HG02623 (cell line): ENCODE measurements around the gene MBOAT7.

ENCODE experiments used
- ATAC-seq: cut with Tn5 transposase; IDR thresholded peaks from one replicate; pipeline ENCODE4 v1.9.1; 2021; ENCODE audit warnings: moderate library complexity; ENCODE audit not compliant: unreplicated experiment

The MBOAT7 gene

DNA sequence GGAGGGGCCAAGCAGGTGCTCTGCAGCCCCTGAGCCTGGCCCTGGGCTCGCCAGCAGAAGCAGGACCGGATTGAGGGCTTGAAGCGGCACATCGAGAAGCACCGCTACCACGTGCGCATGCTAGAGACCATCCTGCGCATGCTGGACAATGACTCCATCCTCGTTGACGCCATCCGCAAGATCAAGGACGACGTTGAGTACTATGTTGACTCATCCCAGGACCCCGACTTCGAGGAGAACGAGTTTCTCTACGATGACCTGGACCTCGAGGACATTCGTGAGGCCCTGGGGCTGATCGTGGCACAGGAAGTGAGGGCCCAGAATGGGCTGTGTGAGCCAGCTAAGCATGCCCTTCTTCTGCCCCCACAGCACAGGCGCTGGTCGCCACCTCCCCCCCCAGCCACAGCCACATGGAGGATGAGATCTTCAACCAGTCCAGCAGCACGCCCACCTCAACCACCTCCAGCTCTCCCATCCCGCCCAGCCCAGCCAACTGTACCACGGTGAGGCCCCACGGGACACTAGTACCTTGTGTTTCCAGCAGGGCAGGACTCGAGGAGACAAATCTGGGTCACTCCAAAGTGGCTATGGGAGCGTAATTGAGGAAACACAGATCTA lies 43.7 kb downstream of the MBOAT7 start:
- no peak for ATAC-seq

DNA sequence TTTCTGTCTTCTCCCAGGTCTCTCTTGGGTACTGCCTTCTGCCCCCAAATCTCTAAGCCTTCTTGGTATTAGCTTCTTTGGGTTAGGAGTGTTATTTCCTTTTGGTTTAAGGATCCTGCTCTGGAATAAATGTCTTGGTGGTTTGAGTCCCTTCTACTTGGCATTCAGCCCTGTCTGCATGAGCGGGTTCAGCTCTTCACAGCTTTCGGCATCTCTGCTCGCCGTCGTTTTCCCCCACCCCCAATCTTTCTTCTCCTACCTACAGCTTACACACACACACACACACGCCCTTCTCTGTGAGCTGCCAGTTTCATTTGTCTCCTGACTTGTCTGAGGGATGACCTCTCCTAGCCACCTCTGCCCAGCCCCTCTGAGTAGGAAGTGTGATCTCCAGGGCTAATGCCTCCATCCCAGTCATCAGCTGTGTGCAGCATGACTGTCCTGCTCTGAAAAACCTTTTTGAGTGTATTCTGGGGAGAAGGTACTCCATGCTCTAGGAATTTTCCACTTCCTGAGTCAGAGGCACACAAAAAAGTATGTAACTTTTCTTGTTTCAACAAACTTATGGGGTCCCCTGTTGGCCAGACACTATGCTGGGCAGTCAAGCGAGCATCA lies 47.1 kb downstream of the MBOAT7 start:
- ATAC-seq: no peak

DNA sequence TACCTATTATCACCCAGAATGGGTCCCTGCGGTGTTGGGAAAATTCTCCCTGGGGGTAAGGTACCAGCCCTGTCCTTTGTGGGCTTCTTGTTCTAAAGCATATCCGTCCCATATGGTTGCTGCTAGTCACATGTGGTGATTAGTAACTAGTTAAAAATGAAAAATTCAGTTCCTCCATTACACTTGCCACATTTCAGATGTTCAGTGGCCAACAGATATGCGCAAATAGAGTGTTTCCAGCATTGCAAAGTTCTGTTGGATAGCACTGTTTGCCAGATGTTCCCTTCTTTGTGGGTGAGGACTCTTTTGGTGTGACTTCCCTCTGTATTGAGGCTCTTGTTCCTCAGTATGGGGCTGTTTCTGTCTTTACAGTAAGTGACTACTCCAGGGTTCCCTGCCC lies 48.0 kb downstream of the MBOAT7 start:
- no peak for ATAC-seq

DNA sequence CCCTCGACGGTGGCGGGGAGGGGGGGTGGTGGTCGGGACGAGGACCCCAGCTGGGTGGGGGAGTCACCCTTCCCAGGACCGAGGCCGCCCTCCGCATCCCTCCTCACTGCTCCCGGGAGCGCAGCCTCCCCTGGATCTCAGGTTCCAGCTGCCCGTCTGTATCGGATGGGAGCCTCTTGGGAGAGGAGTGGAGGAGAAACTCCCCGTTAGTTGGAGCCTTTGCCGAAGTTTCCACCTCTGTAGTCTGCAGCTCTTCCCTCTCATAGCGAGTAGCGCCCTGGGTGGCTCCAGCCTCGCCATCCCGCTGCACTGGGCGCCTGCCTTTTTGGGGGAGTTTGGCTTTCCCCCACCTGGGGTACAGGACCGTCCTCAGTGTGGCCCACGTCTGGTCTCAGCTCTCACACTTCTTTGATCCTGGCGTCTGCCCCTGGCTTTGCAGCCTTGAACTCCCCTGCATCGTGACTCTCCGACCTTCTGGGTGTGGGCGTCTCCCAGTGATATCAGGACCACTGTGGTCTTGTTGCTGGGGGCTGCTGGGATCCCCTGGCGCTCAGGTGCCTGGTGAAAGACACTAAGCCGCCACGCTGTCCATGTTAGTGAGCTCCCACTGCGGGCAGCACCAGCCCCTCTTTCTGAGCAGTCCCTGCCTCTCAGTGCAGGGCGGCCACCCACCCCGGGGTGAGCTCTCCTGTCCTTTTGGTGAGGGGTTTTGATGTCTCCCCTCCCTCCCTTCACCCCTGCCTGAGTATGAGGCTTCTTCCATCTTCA lies 50.7 kb downstream of the MBOAT7 start:
- no peak for ATAC-seq

DNA sequence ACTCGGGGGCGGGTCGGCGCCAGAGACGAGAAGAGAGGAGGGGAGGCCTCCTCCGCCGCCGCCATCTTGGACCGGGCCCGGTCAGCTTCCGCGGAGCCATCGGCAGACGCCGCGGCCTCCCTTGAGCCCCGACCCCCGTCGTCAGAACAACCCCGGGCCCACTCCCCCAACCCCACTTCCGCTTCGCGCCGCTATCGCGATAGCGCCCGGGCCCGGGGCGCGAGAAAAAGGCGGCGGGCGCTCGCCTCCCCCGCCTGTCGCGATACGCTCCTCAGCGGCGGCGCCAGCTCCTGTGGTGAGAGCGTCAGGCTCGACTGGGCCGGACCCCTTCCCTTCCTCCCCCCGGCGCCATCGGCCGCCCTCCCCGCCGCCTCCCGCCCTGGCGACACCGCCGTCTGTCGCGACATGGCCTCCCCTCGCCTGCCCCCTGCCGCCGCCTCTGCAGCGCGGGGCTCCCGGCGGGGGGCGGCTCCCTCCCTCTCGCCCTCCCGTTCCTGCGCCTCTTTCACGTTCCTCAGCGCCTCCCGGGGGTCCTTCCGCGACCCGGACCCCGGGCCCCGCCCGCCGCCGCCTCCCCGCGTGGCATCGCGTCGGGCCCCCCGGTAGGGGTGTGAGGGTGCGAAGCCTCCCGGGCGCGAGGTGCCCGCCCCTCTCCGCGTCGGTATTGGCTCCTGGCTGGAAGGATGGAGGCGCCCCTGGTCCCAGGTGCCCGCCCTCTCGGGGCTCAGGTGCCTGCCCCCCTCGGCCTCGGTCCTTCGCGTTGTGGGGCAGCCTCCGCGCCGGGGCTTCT lies 51.5 kb downstream of the MBOAT7 start, which contains the start of gene CNOT3:
CNOT3 (plus strand) TSS at position 64 of the 790 bp plus-strand sequence. CDS start 5,217 bp downstream, outside the sequence.
- no peak for ATAC-seq

DNA sequence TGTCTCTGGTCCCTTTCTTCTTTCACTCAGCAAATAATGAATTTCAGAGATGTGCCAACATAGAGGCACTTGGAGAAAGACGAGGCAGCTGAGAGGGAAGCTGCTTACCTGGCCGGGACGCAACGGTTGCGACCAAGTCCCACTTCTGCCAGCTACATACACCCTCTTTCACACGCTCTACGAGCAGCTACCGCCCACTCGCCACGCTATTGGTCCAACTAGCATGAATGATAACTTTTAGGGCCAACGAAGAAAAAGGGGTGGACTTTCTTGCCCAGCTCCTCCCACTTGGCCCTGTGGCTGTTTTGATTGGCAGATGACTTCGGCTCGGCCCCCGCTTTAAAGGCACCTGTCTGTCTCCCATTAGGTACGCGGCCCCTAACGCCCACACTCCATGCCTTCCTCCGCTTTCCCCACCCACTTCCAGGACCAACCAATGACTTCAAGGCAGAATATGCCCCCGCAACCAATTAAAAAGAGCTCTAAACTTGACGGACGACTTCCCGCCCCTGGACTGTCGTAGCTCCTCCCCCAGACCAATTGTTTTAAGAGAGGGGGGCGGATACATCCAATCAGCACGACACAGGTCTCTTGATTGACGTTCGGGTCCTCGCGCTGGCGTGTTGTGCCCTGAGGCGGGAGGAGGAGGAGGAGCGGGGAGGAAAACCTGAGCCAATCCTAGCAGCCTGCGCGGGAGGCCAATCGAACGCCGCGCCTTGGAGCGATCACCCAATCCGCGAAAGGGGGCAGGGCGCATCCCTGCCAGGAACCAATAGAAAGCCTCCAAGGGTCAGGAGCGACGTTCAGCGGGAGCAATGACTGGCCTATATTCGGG lies 52.3 kb downstream of the MBOAT7 start:
- peak; percentile 74 for ATAC-seq

DNA sequence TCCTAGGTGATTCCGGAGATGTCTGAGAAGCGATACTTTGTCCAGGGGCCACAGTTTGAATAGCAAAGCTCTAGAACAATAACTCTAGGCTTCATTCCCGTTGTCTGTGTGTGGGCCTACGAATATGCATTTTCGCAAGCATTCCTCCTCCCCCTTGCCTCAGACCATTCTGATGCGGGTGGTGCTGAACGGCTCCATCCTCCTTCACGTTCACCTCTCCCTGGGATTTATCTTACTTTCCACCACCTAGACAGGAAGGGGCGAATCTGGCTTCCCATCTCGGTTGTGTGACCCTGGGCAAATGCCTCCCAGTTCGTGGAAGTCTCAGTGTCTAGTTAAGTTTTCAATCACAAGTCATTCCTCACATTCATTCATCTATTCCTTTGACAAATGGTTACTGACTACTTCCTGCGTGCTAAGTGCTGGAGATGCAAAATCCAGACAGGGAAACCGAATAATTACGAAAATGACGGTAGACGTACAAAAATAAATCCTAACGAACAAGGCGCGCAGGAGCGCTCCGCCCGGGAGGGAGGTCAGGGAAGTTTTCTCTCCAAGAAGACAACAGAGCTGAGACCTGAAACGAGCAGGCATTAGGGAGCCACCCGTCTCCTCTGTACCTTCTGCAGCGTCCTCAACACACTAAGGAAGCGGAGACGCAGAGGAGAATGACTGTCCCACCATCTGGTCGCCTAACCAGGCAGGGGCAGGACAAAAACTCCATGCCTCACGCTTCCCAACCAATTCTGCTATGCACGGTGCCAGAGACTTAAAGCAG lies 53.1 kb downstream of the MBOAT7 start:
- no peak for ATAC-seq

DNA sequence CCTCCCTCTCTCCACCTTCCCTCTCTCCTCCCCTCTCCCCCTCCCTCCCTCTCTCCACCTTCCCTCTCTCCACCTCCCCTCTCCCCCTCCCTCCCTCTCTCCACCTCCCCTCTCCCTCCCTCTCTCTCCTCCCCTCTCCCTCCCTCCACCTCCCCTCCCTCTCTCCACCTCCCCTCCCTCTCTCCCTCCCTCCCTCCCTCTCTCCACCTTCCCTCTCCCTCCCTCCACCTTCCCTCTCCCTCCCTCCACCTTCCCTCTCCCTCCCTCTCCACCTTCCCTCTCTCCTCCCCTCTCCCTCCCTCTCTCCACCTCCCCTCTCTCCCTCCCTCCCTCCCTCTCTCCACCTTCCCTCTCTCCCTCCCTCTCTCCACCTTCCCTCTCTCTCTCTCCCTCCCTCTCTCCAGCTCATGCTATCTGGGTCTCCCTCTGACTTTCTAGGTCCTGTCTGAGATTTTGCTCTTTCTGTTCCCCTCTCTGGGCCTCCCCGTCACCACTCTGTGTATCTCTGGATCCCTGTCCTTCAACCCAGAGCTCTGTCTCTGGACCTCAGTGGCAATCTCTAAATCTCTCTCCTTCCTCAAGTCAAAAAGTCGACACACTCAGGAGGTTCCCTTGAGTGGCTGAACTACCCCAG lies 55.3 kb downstream of the MBOAT7 start:
- no peak for ATAC-seq

DNA sequence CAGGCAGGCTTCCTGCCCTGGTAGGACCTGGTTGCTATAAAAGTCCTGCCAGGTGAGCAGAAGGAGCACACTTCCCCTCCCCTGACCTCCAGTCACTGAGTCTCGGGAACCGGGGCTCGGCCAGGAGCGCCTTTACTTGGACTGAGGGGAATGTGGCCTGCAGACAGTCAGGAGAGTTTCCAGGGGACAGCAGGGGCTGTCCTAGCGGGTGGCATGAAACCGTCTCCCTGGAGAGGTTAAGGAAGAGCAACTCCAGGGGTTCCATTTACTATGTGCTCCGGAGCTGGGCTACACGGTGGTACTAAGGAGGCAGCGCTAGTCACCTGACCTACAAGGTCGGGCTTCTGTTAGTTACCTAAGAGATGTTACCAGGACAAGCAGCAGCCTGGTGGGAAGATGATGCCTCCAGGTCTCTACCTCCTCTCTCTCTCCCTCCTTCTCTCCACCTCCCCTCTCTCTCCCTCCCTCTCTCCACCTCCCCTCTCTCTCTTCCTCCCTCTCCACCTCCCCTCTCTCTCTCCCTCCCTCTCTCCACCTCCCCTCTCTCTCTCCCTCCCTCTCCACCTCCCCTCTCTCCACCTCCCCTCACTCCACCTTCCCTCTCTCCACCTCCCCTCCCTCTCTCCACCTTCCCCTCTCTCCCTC lies 55.9 kb downstream of the MBOAT7 start:
- no peak for ATAC-seq

DNA sequence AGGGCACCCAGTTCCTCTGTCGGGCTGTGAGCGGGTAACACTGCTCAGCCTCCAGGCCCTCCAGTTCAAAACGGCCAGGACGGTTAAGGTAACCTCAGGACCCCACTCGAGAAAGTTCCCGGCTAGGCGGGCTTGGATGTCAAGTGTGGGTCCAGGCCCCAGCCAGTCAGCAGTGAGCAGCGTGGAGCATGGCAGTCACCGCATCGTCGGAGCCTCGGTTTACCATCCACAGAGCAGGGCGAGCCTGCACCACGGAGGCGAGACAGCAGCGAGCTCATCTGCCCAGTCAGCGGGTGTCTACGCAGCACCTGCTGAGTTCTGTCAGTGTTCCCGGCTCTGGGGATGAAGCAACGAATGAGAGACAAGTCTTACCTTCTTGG lies 59.8 kb downstream of the MBOAT7 start:
- ATAC-seq: no peak

DNA sequence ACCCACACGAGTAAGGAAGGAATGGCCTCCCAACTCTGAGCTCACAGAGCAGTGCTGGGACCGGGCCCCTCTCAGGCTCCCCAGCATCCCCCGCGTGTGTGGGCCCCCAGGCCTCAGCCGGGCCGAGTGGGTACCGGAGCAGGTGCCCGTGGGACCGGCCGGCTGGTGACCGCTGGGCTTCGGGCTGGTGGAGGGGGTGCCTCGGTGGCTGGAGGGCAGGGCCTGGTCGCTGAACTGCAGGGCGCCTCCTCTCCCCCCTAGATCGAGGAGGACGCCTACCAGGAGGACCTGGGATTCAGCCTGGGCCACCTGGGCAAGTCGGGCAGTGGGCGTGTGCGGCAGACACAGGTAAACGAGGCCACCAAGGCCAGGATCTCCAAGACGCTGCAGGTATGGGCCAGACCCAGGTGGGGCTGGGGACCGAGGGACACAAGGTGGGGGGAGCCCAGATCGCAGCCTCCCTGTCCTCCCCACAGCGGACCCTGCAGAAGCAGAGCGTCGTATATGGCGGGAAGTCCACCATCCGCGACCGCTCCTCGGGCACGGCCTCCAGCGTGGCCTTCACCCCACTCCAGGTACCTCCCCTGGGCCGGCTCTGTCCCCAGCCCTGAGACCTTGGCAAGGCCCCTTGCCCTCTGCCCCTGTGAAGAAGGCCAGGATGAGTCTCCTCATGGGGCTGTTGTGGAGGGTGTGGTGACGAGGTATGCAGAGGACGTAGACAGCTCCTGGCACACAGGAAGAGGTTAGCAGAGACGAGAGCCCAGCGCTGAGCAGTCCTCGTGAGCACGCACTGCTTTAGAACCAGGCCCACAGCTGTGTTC lies 60.4 kb downstream of the MBOAT7 start:
- ATAC-seq: no peak

DNA sequence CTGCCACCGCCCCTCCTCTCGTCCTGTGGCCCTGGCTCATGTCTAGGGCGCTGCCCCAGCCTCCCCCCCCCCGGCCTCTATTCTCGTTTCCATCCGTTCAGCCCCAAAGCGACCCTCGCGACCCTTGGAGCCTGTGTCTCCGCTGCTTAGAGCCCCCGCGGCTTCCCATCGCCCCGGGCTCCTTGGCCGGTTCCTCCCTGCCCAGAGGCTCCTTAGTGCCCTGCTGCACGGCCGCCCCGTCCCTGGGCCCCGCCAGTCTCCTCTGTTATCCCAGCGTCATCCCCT lies 61.0 kb downstream of the MBOAT7 start:
- ATAC-seq: no peak

DNA sequence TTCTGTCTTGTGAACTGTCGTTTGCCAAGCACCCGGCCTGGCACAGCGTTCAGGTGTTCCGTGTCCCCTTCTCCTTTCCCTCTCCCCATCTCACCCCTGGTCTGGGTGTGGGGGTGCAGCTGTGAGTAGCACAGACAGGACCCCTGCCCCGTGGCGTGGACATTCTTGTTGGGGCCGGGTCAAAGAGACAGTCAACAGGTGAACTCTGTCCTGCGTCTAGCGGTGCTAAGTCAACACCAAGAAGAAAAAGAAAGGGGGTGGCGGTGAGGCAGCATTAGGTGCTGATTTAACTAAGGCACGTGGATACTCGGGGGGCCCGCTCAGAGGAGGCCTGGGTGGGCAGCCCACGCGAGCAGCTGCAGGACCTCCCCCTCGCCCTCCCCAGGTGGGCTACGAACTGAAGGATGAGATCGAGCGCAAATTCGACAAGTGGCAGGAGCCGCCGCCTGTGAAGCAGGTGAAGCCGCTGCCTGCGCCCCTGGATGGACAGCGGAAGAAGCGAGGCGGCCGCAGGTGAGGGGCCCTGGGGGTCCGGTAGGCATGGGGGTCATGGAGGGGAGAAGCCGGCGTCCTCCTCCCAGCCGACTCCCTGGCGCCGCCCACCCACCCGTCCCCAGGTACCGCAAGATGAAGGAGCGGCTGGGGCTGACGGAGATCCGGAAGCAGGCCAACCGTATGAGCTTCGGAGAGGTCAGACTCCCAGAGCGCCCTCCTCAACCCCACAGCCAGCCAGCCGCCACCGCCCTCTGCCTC lies 61.5 kb downstream of the MBOAT7 start:
- no peak for ATAC-seq

DNA sequence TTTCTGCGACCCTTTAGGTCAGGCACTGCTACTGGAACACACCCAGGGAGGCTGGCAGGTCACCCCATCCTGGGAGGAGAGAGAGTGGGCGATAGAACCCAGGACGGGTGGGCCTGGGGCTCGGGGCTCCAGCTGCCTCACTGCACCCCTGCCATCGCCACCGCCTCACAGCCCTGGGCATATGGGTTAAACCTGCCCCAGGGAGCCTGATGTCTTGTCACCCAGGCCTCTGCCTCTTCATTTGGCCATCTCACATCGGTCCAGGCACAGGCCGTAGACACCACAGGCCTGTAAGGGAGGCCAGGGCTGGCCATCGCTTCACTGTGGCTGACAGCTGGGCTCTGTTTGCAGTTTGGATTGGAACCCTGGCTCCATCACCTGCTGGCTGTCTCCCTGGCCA lies 63.7 kb downstream of the MBOAT7 start:
- ATAC-seq: no peak

DNA sequence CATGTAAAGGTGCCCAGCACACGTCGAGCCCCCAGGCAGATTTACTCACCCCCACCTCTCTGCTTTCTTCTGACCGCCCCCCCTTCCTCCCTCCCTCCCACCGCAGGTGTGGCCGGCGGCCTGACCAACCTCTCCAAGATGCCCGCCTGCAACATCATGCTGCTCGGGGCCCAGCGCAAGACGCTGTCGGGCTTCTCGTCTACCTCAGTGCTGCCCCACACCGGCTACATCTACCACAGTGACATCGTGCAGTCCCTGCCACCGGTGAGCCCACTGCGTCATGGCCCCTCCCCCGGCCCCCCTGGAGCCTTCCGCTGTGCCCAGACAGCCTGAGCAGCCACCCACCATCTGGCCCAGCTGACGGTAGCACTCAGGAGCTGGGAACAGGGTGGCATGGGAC lies 65.0 kb downstream of the MBOAT7 start:
- no peak for ATAC-seq

DNA sequence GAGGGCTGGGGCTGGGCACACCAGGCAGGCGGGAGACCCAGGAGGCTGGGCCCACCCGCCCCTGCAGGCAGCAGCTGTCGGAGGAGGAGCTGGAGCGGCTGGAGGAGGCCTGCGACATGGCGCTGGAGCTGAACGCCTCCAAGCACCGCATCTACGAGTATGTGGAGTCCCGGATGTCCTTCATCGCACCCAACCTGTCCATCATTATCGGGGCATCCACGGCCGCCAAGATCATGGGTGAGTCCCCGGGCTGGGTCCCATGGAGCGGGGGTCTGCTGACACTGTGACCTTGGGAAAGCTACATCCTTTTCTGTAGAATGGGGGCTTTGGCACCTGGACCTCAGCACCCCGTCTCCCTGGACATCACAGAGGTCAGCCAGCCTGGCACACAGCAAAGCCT lies 65.7 kb downstream of the MBOAT7 start:
- ATAC-seq: no peak
